ENCODE measurements around the gene ACAA1.

ACAA1 gene

GRCh38 chr3:38117748-38118420, 19.0 kb downstream of the ACAA1 start:
- peak; percentile 68 for DNase-seq

GRCh38 chr3:38117163-38117716, 19.7 kb downstream of the ACAA1 start:
- DNase-seq, result no peak

DNA sequence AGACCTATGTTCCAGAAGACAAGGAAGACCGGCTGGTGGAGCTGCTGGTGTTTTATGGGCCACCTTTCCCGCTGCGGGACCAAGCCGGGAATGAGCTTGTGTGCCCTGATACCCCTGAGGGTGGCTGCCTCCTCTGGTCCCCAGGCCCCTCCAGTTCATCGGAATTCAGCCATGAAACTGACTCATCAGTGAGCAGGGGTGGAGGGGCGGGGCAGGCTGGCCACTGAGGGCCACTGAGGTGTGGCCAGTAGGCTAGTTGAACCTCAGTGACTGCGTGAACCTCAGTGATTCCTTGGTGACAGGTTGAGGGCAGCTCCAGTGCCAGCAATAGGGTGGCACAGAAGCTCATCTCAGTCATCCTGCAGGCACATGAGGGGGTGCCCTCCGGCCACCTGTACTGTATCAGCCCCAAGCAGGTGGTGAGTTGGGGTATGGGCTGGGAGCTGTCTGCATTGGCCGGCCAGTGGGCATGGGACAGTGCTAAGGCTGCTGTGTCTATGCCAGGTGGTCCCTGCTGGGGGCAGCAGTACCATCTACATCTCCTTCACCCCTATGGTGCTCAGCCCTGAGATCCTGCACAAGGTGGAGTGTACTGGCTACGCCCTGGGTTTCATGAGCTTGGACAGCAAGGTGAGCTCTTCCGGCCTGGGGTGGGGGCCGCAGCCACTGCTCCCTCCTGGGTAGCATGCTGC, 20.3 kb downstream of the ACAA1 start:
- no peak for DNase-seq

DNA sequence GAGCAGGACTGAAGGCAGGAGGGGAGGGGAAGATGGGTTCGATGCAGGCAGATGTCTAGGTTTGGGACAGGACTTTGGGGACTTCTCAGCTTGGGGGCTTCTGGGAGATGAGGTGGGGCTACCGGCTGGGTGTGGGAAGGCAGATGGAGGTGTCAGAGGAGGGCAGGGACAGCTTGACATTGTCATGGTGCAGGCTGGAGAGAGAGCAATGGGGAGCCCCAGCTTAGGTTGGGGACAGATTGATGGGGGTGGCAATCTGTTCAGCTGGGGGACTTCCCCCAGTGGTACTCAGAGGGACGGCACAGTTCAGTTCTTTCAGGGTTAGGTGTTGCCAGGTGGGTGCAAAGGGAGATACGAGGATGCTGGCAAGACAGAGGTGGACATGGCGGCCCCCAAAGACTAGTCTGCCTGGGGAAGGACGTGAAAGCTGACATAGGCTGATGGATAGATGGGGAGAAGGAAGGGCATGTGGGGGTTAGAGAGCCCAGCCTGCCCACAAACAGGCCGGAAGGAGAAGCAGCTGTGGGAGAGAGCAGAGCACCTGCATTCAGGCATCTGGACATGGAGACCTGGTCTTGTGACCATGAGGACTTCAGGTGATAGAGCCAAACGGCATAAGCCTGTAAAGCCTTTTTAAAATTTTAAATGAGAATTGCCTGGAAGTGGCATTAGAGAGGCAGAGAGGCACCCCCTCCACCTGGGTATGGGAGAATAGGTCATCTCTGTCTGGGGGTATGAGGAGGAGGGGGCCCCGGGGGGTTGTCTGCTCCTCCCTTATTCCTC, 21.1 kb downstream of the ACAA1 start:
- DNase-seq, result no peak

- no peak for DNase-seq
Observed at GRCh38 chr3:38114875-38115644, 21.9 kb downstream of the ACAA1 start.

DNA sequence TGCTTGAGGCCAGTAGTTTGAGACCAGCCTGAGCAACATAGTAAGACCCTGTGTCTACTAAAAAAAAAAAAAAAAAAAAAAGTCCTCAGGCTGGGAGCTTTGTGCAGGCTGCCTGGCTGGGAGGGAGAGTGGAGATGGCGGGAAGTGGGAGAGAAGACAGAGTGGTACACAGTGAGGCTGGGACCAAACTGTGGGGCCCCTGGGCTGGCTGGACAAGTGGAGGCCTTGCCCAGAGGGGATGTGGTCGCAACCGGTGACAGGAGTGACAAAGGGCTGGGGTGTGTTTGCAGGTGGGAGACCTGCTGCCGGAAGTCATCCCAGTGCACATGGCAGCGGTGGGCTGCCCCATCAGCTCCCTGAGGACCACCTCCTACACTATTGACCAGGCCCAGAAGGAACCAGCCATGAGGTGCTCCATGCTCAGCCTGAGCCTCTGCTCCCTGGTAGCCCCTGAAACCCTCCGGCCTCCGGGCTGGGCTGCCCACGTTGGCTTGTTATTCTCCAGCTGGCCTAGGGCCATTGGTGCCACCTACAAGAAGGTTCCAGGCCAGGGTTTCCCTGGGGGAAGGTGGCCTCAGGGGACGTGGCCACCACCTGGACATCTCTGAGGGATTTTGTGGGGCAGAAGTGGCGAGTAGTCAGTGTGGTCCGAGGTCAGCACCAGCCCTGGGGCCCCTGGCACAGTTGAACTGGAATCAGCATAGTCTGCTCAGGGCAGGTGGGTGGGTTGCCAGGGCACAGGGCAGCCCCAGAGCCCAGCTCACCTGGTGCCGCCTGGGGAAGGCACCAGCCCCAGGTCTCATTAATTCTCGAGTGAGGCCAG, 22.7 kb downstream of the ACAA1 start:
- DNase-seq, result no peak

DNA sequence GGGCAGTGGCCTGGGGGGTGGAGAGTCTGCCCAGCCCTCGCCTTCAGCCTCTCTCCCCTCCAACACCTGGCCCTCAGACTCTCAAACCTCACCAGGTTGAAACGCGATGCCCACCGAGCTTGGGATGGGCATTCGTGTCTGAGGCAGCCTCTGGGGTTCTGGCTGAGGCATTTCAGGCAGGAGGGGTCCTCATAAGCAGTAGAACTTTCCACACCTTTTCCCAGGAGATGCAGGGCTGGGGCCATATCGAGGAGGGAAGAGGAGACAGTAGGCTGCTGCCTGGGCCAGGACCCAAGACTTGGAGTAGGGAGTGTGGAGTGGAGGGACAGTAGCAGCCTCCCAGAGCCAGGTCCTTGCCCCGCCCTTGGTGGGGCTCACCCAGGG, 24.6 kb downstream of the ACAA1 start:
- DNase-seq, result no peak

GRCh38 chr3:38111696-38112377, 25.1 kb downstream of the ACAA1 start:
- DNase-seq, result no peak

- DNase-seq, result no peak
Observed at GRCh38 chr3:38111201-38111600, 25.7 kb downstream of the ACAA1 start.

- DNase-seq, result no peak
Observed at GRCh38 chr3:38110314-38111050, 26.4 kb downstream of the ACAA1 start.

- DNase-seq, result no peak
Observed at GRCh38 chr3:38109580-38110313, 27.2 kb downstream of the ACAA1 start.

DNA sequence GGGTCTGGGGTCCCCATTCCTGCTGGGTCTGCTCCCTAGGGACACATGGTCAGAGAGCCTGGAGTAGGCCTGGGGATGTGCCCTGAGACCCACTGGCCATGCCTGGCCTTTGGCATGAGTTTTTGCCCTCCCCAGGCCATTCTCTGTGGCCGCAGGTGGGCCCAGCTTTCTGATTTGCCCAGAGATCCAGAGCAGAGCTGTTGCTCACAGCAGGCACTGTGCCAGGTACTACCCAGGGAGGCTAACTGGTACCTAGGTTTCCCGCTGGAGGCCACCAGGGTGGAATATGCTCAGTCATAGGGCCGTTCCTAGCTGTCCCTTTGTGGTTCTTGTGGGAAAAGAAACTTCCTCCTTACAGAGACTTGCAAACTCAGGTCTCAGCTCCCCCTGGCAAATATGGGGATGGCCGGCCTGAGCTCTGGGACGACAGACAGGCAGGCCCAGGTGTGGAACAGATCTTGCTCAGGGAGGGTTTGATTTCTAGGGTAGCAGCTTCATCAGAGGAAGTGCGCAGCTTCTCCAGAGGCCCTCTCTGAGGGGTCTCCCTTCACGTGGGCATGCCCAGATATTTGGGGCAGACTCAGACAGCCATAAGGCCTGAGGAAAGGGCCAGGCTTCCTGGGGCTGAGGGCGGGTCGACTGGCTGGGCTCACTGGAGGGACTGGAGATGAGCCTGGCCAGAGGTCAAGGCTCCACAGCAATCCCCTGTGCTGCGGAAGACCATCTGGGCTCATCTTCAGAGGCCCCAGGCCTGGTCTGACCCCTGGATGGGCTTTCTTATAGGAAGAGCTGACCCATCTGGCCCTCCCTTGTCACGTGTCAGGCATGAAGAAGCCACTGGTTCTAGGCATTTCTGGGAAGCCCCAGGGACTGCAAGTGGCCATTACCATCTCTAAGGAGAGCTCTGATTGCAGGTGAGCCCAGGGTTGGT, 28.0 kb downstream of the ACAA1 start:
- DNase-seq, result no peak

DNA sequence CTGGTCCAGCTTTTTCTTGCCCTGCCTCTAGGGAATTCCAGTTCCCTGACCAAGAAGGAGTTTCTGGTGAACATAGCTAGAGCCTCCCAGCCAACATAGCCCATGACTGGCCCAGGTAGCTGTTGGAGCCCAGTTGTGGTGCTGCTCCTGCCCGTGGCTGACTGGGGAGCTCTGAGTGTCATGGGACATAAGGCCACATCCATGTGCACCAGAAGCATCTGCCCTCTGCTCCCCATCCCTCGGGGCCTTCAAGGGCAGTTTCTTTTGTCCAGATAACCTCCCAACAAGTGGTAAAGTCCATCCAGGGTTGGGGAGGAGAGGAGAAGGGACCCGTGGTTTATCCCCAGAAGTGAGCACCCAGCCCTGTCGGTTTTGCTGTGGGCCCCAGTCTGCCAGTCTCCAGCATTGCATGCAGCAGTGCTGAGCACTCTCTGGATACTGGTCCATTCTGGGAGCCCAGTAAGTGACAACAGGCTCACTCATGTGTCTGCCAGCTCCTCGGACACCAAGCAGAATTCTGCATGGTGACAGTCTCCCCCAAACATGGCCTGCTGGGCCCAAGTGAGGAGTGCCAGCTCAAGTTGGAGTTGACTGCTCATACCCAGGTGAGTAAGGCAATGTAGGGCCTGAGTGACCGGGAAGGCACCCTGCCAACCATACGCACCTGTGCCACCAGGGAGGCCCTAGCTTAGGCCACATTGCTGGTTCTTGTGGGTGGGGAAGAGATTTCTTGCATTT, 28.8 kb downstream of the ACAA1 start:
- DNase-seq, result no peak

GRCh38 chr3:38105525-38105924, 31.4 kb downstream of the ACAA1 start:
- DNase-seq, result no peak

- DNase-seq, result no peak
Observed at GRCh38 chr3:38102444-38102814, 34.5 kb downstream of the ACAA1 start.

DNA sequence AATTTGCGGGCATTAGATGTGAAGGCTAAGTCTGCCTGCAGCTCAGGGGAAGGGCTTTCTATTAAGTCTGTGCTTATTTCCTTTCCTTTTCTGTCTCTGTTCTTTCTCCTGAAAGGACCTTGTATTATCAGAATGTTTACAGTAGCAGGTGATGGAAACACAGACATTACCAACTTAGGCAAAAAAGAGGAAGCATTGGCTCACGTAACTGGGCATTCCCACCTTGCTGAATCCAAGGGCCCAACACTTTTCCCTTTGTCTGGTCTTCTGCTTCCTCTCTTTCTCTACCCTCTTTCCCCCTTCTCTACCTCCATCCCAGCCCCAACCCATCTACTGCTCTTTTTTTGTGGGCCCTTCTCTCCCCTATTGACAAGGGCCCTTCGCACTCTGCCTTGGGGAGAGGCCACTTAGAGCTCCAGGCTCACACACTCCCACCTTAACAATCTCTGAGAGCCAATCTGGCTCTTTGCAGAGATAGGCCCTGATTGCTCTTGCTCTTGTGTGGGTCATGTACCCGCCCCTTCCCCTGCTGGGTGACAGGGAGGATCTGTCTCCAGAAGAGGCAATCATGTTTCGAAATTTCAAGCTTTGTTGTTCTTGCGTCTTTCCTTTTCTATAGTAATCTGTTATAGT, 35.0 kb downstream of the ACAA1 start:
- DNase-seq, result no peak

- DNase-seq, result no peak
Observed at GRCh38 chr3:38100498-38100897, 36.4 kb downstream of the ACAA1 start.

GRCh38 chr3:38099518-38099917, 37.4 kb downstream of the ACAA1 start:
- no peak for DNase-seq

All from activated T-cell treated with anti-CD3 and anti-CD28 coated beads for 4 hours (primary cell).